ENCODE results near the gene CC2D2B.

GRCh38 chr10:95908450-95908849 lies 675 bp downstream of the CC2D2B start:
- TF ChIP-seq EZH2 (IDR thresholded peaks at IDR 0.05; ENCODE audit: borderline replicate concordance, low read depth, low read length, poor library complexity, severe bottlenecking), result no peak
- TF ChIP-seq CTCF (conservative IDR thresholded peaks at IDR 0.05; ENCODE audit: low read depth, low read length), result no peak
